ENCODE measurements around the gene BCAR3.

BCAR3 gene

GRCh38 chr1:93599479-93599878 lies 82.2 kb downstream of the BCAR3 start:
- Histone ChIP-seq H4K8ac (ENCODE audit: low read depth, low read length) (no peak overlapping the region), H3K14ac (ENCODE audit: low read length) (peak overlapping the region; percentile 34), H3K27me3 (ENCODE audit: insufficient read depth, low read length) (no peaks in the 10 kb centered on the region), H3K79me1 (ENCODE audit: low read length) (peaks cover 30% of the 10 kb centered on the region), H3K36me3 (ENCODE audit: control insufficient read depth in 1 of 2, insufficient read depth in 2 of 2, low read length in 2 of 2) (no peaks in the 10 kb centered on the region), H2BK12ac (ENCODE audit: low read length) (no peak overlapping the region), H3K23ac (ENCODE audit: low read length) (no peak overlapping the region), H3K4me2 (ENCODE audit: low read length) (no peak overlapping the region), H2BK120ac (ENCODE audit: insufficient read depth, low read length, poor library complexity) (peak overlapping the region; percentile 23), H2AFZ (ENCODE audit: insufficient read depth, low read length, poor library complexity) (no peak overlapping the region), H3K27ac (ENCODE audit: low read depth, low read length) (peak overlapping the region; percentile 62), H2BK5ac (ENCODE audit: low read depth, low read length, poor library complexity) (peak overlapping the region; percentile 52), H4K12ac (ENCODE audit: low read depth, low read length) (no peak overlapping the region), H3K4me1 (ENCODE audit: control insufficient read depth in 1 of 2, insufficient read depth in 2 of 2, low read length in 2 of 2) (peaks cover 34 to 46% of the 10 kb centered on the region in 2 experiments), H3K18ac (ENCODE audit: low read length) (peak overlapping the region; percentile 56), H3K79me2 (ENCODE audit: control insufficient read depth, insufficient read depth, low read length, poor library complexity) (peaks cover 6% of the 10 kb centered on the region), H3K4ac (ENCODE audit: low read depth, low read length) (no peak overlapping the region), H3K9me3 (ENCODE audit: insufficient read depth, low read depth, low read length) (no peaks in the 10 kb centered on the region), H3K9ac (ENCODE audit: low read length) (no peak overlapping the region), H2AK5ac (ENCODE audit: low read length) (no peak overlapping the region), H3K4me3 (ENCODE audit: low read depth, low read length) (no peak overlapping the region), H4K91ac (ENCODE audit: low read depth, low read length) (peak overlapping the region; percentile 38)
- no CpG with 5 or more reads among the region's 6 CpGs for WGBS (ENCODE audit: extremely low coverage, insufficient coverage, insufficient read length)
- no peak for DNase-seq

DNA sequence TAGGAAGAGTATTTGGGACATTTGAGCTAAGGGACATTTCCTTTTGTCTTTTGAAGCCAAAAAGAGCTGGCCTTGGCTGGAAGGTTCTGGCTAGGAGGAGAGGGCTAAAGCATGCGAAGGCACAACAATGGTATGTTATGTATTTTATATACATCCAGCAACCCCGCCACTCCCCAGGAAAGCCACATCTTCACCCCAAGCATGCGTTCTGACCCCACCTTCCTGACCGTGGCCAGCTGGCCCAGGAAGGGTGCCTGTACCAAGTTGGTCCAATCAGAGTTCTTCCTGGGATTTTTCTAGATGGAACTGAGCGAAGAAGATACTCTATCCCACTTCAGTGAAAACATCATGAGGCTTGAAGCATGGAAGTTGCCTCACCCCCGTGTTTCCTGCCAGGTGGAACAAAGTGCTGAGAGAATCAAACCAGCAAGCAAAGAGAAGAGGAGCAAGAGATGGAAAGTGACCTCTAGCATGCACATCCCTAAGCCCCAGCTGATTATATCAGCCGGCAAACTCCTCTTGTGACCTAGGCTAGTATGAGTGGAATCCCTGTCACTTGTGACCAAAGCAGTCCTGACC lies 82.7 kb downstream of the BCAR3 start:
- H3K9me3 ChIP-seq (ENCODE audit: insufficient read depth, low read depth, low read length): no peaks in the 10 kb centered on the region
- peaks cover 39 to 51% of the 10 kb centered on the region in 2 experiments for H3K4me1 ChIP-seq (ENCODE audit: control insufficient read depth in 1 of 2, insufficient read depth in 2 of 2, low read length in 2 of 2)
- peak overlapping the region; percentile 68 for H3K4ac ChIP-seq (ENCODE audit: low read depth, low read length)
- H3K23ac ChIP-seq (ENCODE audit: low read length): no peak overlapping the region
- peak overlapping the region; percentile 38 for H4K91ac ChIP-seq (ENCODE audit: low read depth, low read length)
- no peaks in the 10 kb centered on the region for H3K27me3 ChIP-seq (ENCODE audit: insufficient read depth, low read length)
- H3K18ac ChIP-seq (ENCODE audit: low read length): peak overlapping the region; percentile 56
- H3K79me2 ChIP-seq (ENCODE audit: control insufficient read depth, insufficient read depth, low read length, poor library complexity): peaks cover 6% of the 10 kb centered on the region
- no peaks in the 10 kb centered on the region for H3K36me3 ChIP-seq (ENCODE audit: control insufficient read depth in 1 of 2, insufficient read depth in 2 of 2, low read length in 2 of 2)
- DNase-seq: no peak
- H2AK5ac ChIP-seq (ENCODE audit: low read length): no peak overlapping the region
- H2BK12ac ChIP-seq (ENCODE audit: low read length): peak overlapping the region; percentile 42
- peaks cover 35% of the 10 kb centered on the region for H3K79me1 ChIP-seq (ENCODE audit: low read length)
- peak overlapping the region; percentile 67 for H2BK5ac ChIP-seq (ENCODE audit: low read depth, low read length, poor library complexity)
- peak overlapping the region; percentile 67 for H2BK120ac ChIP-seq (ENCODE audit: insufficient read depth, low read length, poor library complexity)
- no peak overlapping the region for H3K4me3 ChIP-seq (ENCODE audit: low read depth, low read length)
- H3K4me2 ChIP-seq (ENCODE audit: low read length): no peak overlapping the region
- H2AFZ ChIP-seq (ENCODE audit: insufficient read depth, low read length, poor library complexity): no peak overlapping the region
- no peak overlapping the region for H3K9ac ChIP-seq (ENCODE audit: low read length)
- H3K27ac ChIP-seq (ENCODE audit: low read depth, low read length): peak overlapping the region; percentile 62
- H4K12ac ChIP-seq (ENCODE audit: low read depth, low read length): no peak overlapping the region
- peak overlapping the region; percentile 29 for H4K8ac ChIP-seq (ENCODE audit: low read depth, low read length)
- H3K14ac ChIP-seq (ENCODE audit: low read length): peak overlapping the region; percentile 34
- no CpG with 5 or more reads among the region's 7 CpGs for WGBS (ENCODE audit: extremely low coverage, insufficient coverage, insufficient read length)

GRCh38 chr1:93598396-93598795 lies 83.2 kb downstream of the BCAR3 start:
- H3K4me3 ChIP-seq (ENCODE audit: low read depth, low read length): no peak overlapping the region
- H3K27me3 ChIP-seq (ENCODE audit: insufficient read depth, low read length): no peaks in the 10 kb centered on the region
- peaks cover 6% of the 10 kb centered on the region for H3K79me2 ChIP-seq (ENCODE audit: control insufficient read depth, insufficient read depth, low read length, poor library complexity)
- no peak overlapping the region for H3K9ac ChIP-seq (ENCODE audit: low read length)
- H2AK5ac ChIP-seq (ENCODE audit: low read length): peak overlapping the region; percentile 31
- H3K27ac ChIP-seq (ENCODE audit: low read depth, low read length): peak overlapping the region; percentile 3
- peak overlapping the region; percentile 15 for H2BK120ac ChIP-seq (ENCODE audit: insufficient read depth, low read length, poor library complexity)
- peak overlapping the region; percentile 34 for H2BK12ac ChIP-seq (ENCODE audit: low read length)
- no CpG with 5 or more reads among the region's 2 CpGs for WGBS (ENCODE audit: extremely low coverage, insufficient coverage, insufficient read length)
- H3K9me3 ChIP-seq (ENCODE audit: insufficient read depth, low read depth, low read length): no peaks in the 10 kb centered on the region
- H4K91ac ChIP-seq (ENCODE audit: low read depth, low read length): peak overlapping the region; percentile 22
- H3K36me3 ChIP-seq (ENCODE audit: control insufficient read depth in 1 of 2, insufficient read depth in 2 of 2, low read length in 2 of 2): no peaks in the 10 kb centered on the region
- H3K18ac ChIP-seq (ENCODE audit: low read length): peak overlapping the region; percentile 4
- peak overlapping the region; percentile 34 for H3K4ac ChIP-seq (ENCODE audit: low read depth, low read length)
- peaks cover 34% of the 10 kb centered on the region for H3K79me1 ChIP-seq (ENCODE audit: low read length)
- no peak overlapping the region for H2AFZ ChIP-seq (ENCODE audit: insufficient read depth, low read length, poor library complexity)
- H4K12ac ChIP-seq (ENCODE audit: low read depth, low read length): no peak overlapping the region
- no peak overlapping the region for H2BK5ac ChIP-seq (ENCODE audit: low read depth, low read length, poor library complexity)
- H3K14ac ChIP-seq (ENCODE audit: low read length): peak overlapping the region; percentile 14
- H3K4me2 ChIP-seq (ENCODE audit: low read length): no peak overlapping the region
- H3K4me1 ChIP-seq (ENCODE audit: control insufficient read depth in 1 of 2, insufficient read depth in 2 of 2, low read length in 2 of 2): peaks cover 40 to 53% of the 10 kb centered on the region in 2 experiments
- H3K23ac ChIP-seq (ENCODE audit: low read length): no peak overlapping the region
- no peak for DNase-seq
- H4K8ac ChIP-seq (ENCODE audit: low read depth, low read length): no peak overlapping the region

DNA sequence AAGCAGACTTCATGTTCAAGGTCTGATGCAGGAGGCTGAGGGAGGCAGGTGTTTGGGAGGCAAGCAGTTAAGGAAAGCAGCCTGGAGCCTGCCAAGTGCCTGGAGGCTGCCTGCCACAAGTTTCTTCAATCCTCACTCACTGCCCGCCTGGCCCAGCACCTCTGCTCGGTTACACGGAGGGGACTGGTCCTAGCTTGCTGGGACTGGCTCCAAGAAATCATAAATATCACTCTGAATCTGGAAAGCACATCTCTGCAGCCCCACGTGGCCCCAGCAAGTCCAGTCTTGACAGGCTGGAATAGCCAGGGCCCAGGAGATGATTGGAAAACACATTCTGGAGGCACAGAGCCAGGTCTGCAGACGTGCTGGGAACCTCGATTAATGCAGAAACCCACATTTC lies 83.9 kb downstream of the BCAR3 start:
- Histone ChIP-seq H2BK12ac (ENCODE audit: low read length) (no peak overlapping the region), H4K8ac (ENCODE audit: low read depth, low read length) (no peak overlapping the region), H3K4me3 (ENCODE audit: low read depth, low read length) (no peak overlapping the region), H2AK5ac (ENCODE audit: low read length) (no peak overlapping the region), H3K14ac (ENCODE audit: low read length) (no peak overlapping the region), H3K4me2 (ENCODE audit: low read length) (no peak overlapping the region), H3K4ac (ENCODE audit: low read depth, low read length) (peak overlapping the region; percentile 50), H4K91ac (ENCODE audit: low read depth, low read length) (peak overlapping the region; percentile 1), H2BK120ac (ENCODE audit: insufficient read depth, low read length, poor library complexity) (no peak overlapping the region), H3K79me2 (ENCODE audit: control insufficient read depth, insufficient read depth, low read length, poor library complexity) (peaks cover 6% of the 10 kb centered on the region), H3K36me3 (ENCODE audit: control insufficient read depth in 1 of 2, insufficient read depth in 2 of 2, low read length in 2 of 2) (no peaks in the 10 kb centered on the region), H4K12ac (ENCODE audit: low read depth, low read length) (no peak overlapping the region), H3K23ac (ENCODE audit: low read length) (no peak overlapping the region), H3K4me1 (ENCODE audit: control insufficient read depth in 1 of 2, insufficient read depth in 2 of 2, low read length in 2 of 2) (peaks cover 38 to 53% of the 10 kb centered on the region in 2 experiments), H3K9me3 (ENCODE audit: insufficient read depth, low read depth, low read length) (no peaks in the 10 kb centered on the region), H2AFZ (ENCODE audit: insufficient read depth, low read length, poor library complexity) (no peak overlapping the region), H3K9ac (ENCODE audit: low read length) (no peak overlapping the region), H3K27ac (ENCODE audit: low read depth, low read length) (no peak overlapping the region), H3K27me3 (ENCODE audit: insufficient read depth, low read length) (no peaks in the 10 kb centered on the region), H2BK5ac (ENCODE audit: low read depth, low read length, poor library complexity) (no peak overlapping the region), H3K79me1 (ENCODE audit: low read length) (peaks cover 30% of the 10 kb centered on the region), H3K18ac (ENCODE audit: low read length) (peak overlapping the region; percentile 5)
- DNase-seq: no peak
- no CpG with 5 or more reads among the region's 6 CpGs for WGBS (ENCODE audit: extremely low coverage, insufficient coverage, insufficient read length)
